GM21447 (cell line): ENCODE measurements around the gene PILRB.
"Not testable (repeated sequence)": the region's sequence is repeated elsewhere in the genome, so short reads cannot be mapped to it uniquely, and the experiment has no call there.

Experiments used
- ATAC-seq: cut with Tn5 transposase; IDR thresholded peaks from one replicate; pipeline ENCODE4 v1.9.1; 2021; ENCODE audit not compliant: unreplicated experiment

PILRB gene

DNA sequence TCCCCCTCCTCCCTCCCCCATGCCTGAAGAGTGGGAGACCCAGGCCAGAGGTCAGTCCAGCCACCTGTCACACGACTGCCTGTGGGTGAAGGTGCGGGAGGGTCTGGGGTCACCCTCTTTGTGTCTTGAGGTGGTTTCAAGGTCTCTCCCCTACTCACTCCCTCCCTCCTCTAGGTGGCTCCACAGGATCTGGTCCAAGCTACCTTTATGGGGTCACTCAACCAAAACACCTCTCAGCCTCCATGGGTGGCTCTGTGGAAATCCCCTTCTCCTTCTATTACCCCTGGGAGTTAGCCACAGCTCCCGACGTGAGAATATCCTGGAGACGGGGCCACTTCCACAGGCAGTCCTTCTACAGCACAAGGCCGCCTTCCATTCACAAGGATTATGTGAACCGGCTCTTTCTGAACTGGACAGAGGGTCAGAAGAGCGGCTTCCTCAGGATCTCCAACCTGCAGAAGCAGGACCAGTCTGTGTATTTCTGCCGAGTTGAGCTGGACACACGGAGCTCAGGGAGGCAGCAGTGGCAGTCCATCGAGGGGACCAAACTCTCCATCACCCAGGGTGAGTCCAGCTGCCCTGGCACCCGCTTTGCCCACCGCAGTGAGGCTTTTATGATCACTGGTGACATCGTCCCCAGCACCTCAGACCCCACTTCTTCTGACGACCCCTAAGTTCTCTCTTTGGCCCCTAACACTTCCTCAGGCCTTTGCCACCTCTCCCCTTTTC is 16.1 kb downstream of the PILRB start:
- ATAC-seq: not testable (repeated sequence)

DNA sequence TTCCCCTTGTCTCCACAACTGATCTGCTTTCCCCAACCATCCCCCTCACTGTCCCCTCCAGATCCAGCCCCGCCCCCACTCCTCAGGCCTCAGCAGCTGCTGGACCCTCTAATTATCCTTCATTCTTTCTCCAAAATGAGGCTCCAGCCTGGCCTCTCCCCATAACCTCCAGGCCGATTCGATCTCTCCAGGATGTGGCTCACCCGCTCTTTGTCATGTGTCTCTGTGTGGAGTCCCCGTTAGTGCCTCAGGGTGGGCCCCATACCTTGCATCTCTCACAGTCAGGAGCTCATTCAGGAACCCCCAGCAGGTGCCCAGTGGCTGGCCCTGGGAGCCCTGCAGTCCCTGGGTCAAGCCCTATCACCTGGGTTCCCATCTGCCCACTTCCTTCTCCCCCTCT is 16.7 kb downstream of the PILRB start:
- no peak for ATAC-seq

GRCh38 chr7:100376066-100376465 is 18.1 kb downstream of the PILRB start:
- ATAC-seq: no peak

DNA sequence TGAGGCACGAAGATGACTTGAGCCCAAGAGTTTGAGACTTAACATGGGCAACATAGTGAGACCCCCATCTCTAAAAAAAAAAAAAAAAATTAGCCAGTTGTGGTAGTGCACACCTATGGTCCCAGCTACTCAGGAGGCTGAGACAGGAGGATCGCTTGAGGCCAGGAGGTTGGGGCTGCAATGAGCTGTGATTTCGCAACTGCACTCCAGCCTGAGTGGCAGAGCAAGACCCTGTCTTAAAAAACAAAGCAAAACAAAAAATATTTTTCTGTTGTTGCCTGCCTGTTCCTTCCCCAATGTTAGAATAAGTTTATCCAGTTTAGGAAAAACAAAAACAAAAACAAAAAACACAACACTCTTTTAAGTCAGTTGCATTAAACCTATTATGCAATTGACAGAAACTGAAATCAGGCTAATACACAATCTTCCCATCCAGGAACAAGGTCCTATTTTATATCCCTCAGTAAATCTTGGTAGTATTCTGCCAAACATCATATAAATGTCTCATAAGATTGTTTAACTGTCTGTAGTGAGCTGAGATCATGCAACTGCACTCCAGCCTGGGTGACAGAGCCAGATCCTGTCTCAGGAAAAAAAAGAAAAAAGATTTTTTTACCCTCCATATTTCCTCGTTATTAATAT is 20.3 kb downstream of the PILRB start:
- no peak for ATAC-seq

DNA sequence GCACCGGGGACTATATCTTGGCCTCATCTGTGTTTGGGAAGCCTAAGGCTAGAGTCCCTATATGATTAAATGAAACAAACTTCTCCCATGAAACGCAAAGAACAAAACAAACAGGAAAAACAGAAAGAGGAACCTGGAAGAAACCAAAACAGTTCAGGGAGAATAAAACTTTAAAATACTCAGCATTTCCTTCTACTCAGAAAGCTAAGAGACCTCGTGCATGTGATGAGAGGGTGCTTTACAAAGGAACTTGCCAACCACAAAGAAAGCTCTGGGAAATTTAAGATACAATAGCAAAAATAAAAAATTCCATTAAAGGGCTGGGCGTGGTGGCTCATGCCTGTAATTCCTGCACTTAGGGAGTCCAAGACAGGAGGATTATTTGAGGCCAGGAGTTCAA is 22.3 kb downstream of the PILRB start:
- ATAC-seq: no peak

DNA sequence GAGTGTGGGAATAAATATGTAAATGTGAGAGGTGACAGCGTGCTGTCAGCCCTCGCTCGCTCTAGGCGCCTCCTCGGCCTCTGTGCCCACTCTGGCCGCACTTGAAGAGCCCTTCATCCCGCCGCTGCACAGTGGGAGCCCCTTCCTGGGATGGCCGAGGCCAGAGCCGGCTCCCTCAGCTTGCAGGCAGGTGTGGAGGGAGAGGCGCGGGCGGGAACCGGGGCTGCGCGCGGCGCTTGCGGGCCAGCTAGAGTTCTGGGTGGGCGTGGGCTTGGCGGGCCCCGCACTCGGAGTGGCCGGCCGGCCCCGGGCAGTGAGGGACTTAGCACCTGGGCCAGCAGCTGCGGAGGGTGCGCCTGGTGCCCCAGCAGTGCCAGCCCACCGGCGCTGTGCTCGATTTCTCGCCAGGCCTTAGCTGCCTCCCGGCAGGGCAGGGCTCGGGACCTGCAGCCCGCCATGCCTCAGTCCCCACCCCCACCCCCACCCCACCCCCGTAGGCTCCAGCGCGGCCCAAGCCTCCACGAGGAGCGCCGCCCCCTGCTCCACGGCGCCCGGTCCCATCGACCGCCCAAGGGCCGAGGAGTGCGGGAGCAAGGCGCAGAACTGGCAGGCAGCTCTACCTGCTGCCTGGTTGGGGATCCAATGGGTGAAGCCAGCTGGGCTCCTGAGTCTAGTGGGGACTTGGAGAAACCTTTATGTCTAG is 23.8 kb downstream of the PILRB start:
- ATAC-seq: not testable (repeated sequence)

- ATAC-seq: not testable (repeated sequence)
These were observed 24.4 kb downstream of the PILRB start for GRCh38 chr7:100382234-100382853.

GRCh38 chr7:100384628-100385294 is 26.8 kb downstream of the PILRB start:
- no peak for ATAC-seq

DNA sequence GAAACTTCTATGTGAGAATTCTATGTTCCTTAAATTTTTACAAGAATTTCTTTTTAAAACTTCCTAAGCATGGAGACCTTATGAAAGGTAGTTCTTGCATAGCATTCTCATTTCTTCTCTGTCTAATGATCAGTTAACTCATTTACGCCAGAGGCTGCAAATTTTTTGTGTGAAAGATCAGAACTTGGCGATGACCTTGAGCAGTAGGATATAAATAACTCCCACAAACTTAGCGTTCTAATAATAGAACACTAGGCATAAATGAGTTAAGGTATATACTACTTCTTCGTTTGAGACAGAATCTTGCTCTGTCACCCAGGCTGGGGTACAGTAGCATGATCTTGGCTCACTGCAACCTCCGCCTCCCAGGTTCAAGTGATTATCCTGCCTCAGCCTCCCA is 29.0 kb downstream of the PILRB start:
- no peak for ATAC-seq

DNA sequence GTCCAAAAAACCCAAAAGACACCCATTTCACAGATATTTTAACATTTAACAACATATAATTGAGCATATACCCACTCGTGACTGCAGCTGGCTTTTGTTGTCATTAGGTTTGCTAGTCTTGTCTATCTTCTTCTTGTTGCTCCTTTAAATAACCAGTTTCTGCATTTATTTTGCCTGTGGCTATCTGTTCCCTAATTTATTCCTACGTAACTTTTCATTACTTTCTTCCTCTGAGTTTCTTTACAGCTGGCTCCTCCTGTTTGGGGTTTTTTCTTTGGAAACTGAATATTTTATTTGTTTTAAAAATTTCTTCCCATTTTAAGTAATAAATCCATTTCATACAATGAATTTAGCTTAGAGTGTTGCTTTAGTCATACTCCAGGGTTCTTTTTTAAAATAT is 29.8 kb downstream of the PILRB start:
- ATAC-seq: no peak

DNA sequence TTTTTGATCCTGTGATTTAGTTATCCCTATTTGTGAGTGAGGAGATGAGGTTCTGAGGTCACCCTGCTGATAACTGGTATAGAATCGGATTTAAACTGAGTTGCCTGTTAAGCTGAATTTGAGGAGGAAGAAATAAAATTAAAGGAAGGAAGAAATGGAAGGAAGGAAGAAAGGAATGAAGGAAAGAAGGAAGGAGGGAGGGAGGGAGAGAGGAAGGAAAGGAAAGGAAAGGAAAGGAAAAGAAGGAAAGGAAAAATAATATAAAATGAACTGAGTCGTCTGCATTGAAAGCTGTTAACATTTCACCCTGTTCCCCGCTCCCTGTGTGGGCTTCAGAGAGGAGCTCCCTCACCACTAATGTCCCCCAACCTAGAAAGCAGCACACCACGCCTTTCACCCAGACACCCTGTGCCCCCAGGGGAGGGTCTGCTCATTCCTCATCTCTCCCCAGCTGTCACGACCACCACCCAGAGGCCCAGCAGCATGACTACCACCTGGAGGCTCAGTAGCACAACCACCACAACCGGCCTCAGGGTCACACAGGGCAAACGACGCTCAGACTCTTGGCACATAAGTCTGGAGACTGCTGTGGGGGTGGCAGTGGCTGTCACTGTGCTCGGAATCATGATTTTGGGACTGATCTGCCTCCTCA is 31.6 kb downstream of the PILRB start:
- no peak for ATAC-seq

DNA sequence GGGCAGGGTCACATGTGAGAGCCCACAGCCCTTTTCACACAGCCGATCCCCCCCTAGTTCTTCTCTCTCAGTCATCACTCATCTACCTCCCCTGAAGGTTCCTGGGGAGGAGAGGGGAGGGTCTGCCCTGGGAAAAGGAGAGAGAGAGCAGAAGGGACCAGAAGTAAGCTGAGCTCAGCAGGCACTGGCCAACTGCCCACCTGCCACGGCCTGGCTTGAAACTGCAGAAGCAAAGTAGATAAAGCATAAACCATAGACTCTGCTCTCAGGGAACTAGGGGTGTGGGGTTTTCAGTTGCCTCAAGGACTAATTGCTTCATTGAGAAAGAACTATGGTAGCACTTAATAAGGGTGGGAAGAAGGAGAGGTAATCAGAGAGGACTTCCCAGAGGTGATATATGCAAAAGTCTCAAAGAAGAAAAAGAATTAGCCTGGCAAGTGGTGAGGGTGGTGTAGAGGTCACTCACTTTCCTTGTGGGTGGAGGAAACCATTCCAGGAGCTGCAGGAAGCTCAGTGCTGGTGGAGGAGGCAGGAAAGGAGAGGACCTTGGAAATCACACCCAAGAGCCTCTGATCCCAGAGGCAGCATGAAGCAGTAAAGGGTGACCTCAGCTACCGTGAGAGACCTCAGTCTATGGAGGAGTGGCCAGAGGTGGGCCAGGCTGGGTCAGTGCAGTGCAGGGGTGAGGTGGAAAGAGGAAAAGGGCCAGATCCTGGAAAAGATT is 32.5 kb downstream of the PILRB start:
- ATAC-seq: no peak

- no peak for ATAC-seq
These were observed 35.5 kb downstream of the PILRB start for GRCh38 chr7:100393233-100393905.

- ATAC-seq: no peak
These were observed 36.2 kb downstream of the PILRB start for GRCh38 chr7:100394077-100394476.

- ATAC-seq: peak; percentile 92
These were observed 38.6 kb downstream of the PILRB start for GRCh38 chr7:100396421-100396982.

DNA sequence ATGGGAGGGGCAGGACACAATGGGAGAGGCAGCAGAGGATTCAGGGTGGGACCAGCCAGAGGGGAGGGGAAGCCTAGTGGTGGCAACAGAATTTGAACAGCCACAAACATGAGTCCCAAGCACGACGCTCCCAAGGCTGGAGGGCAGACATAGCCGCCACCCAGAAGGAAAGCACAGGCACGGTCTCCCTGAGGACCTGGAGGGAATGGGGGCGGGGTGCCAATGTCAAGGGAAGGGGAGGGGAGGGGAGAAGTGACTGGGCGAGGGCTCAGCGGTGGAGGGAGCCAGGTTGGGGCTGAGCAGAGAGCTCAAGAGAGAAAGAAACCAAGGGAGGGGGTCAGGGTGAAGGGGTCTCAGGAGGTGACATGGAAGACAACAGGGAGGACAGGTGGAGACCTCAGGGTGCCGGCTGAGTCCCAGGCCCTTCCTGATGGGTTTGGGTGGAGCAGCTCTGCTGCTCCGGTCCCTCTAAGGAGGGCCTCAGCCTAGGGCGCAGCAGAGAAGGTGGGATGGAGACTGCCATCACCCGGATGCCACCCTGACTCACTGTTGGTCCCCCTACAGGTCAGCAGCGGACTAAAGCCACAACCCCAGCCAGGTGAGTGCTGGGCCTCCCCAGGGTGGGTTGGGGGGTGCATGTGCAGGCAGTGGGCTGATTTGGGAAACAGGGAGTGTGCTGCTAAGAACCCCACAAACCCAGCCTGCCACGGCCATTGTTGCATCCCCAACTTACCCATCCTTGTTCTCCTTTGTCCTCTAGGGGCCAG is 39.6 kb downstream of the PILRB start:
- ATAC-seq: no peak

GRCh38 chr7:100398239-100398638 is 40.3 kb downstream of the PILRB start:
- no peak for ATAC-seq

- no peak for ATAC-seq
These were observed 42.1 kb downstream of the PILRB start for GRCh38 chr7:100400041-100400440.
